Urinary bladder (tissue), 4 donors: ENCODE measurements around the gene FBXW5. TPM values are rescaled to one million over a fixed set of nuclear protein-coding genes. Genes with fewer than 3 reads are reported as not detected.

Experiments used
- DNase-seq: peaks from one replicate; pipeline ENCODE4 v3.0.0-alpha.2; 2015; ENCODE audit errors: extremely low spot score
- H3K27ac ChIP-seq: one replicate; pipeline ENCODE4 v1.5.1; 2013; ENCODE audit warnings: low read depth, mild to moderate bottlenecking, moderate library complexity
- H3K36me3 ChIP-seq: one replicate; pipeline ENCODE4 v1.6.1; 2013; ENCODE audit warnings: mild to moderate bottlenecking, moderate library complexity; ENCODE audit not compliant: insufficient read depth
- H3K4me1 ChIP-seq: one replicate; pipeline ENCODE4 v1.6.1; 2013; ENCODE audit warnings: mild to moderate bottlenecking, moderate library complexity; ENCODE audit not compliant: insufficient read depth
- H3K4me3 ChIP-seq: one replicate; pipeline ENCODE4 v1.5.1; 2013; ENCODE audit warnings: low read depth, low read length
- WGBS: extraction: QIAGEN DNeasy Blood & Tissue Kit; methylation state at CpG from one replicate; pipeline ENCODE4 v1.1.7; 2013; 5-methylcytosine and 5-hydroxymethylcytosine counted together
- polyA plus RNA-seq: library from polyadenylated mRNA; stranded (reverse); fragments of 200-250 nt; gene quantifications from one replicate; pipeline ENCODE4 v1.2.3, GENCODE V29; 2013
- total RNA-seq: library from RNA; depleted of rRNA; stranded (reverse); fragments of >200 nt; gene quantifications from one replicate; pipeline ENCODE4 v1.2.3, GENCODE V29; 2014
- donor health status: healthy with polysubstance abuse.
- donor health status: healthy.

Gene FBXW5
- total and polyA plus RNA-seq, 2 donors: 47.5 to 151 TPM

DNA sequence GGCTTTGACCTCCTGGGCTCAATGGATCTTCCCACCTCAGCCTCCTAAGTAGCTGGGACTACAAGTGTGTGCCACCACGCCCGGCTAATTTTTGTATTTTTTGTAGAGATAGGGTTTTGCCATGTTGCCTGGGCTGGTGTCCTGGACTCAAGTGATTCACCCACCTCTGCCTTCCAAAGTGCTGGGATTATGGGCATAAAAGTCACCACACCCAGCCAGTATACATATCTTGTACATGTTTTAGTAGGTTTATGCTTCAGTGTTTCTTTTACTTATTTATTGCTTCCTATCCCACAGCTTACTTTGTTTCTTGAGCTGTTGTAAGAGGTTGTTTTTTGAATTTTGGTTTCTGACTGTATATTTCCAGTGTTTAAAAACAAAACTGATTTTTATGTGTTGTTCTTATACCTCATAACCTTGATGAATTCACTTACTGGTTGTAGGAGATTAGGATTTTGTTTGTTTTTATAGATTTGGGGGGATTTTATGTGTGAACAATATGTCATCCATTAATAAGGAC lies 12.9 kb downstream of the FBXW5 start:
- Histone ChIP-seq H3K36me3 (no peaks in the 10 kb centered on the region), H3K4me1 (no peaks in the 10 kb centered on the region), H3K4me3 (no peak overlapping the region), H3K27ac (no peak overlapping the region)
- WGBS: 100% methylated on average over 2 of the region's 2 CpGs
- DNase-seq: no peak

DNA sequence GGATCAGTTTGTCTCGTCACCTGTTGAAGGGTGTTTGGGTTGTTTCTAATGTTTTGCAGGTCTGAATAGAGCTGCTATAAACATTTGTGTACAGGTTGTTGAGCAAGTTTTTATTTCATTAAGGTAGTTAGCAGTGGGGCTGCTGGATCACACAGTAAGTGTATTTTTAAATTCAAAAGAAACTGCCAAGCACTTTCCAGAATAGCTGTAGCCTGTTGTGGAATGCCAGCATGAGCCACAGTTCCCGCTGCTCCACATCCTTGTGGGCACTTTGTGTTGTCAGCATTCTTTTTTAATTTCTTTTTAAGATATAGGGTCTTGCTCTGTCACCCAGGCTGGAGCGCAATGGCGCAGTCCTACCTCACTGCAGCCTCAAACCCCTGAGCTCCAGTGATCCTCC lies 14.5 kb downstream of the FBXW5 start:
- 93% methylated on average over 4 of the region's 4 CpGs for WGBS
- DNase-seq: no peak

DNA sequence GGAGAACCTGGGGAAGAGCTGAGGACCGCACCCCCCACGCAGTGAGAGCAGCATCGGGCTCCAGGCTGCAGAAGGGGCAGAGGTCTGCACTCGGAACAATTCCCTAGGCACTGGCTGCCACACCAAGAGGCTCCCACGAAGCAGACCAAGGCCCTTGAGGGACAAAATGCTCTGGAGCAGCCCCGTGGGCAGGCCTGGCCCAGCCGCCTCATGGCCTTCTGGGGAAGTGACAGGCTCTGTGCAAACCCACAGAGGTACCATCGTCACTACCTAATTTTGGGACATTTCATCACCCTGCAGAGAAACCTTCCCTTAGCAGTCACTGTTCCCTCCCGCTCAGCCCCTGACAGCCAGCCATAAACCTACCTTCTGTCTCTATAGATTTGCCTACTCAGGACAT lies 15.9 kb downstream of the FBXW5 start:
- no peak for DNase-seq
- Histone ChIP-seq H3K4me3 (no peak overlapping the region), H3K4me1 (no peaks in the 10 kb centered on the region), H3K27ac (no peak overlapping the region), H3K36me3 (no peaks in the 10 kb centered on the region)
- WGBS: 77% methylated on average over 9 of the region's 9 CpGs

More for the DNA sequence above, 14.5 kb downstream of the FBXW5 start:
- H3K4me1 ChIP-seq: no peaks in the 10 kb centered on the region
- no peaks in the 10 kb centered on the region for H3K36me3 ChIP-seq
- H3K4me3 ChIP-seq: no peak overlapping the region
- no peak overlapping the region for H3K27ac ChIP-seq

DNA sequence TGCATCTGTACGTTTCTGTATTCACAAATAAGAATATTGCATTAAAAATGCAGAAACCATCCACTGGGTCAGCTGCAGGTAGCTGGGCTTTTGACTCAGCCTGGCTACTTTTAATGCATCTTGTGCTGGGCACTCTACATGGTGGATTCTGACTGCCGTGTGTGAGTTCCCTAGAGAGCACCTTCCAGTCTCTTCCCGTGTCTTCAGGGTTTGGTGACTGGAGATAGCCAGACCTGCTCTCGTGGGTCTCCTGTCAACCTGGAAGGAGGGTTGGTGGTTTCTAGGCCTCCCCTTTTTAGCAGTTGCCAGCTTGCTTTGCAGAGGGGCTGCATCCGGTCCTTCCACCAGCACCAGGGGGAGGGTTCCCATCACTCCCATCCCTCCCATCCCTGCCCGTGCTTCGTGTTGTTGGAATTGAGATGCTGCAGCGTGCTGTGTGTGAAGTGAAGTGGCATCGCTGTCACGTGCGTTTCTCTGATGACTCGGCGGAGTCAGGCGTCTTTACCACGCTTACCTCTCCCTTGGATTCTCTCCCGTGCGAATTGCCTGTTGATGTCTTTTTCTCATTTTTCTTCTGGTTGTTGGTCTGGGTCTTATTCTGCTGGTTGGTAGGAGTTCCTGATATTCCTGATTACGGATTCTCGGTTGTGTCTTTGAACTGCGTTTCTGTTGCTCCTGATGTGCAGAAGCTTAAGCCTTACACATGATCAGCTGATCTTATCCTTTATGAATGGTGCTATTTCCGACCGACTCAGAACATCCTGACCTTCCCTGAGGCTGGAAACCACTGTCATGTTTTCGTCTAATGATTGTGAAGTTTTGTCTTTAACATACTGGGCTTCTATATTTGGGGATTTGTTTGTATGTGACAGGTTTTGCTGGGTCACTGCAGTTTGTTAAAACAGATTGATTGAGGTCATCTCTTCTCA lies 16.9 kb downstream of the FBXW5 start:
- Histone ChIP-seq H3K36me3 (no peaks in the 10 kb centered on the region), H3K4me3 (no peak overlapping the region), H3K27ac (no peak overlapping the region), H3K4me1 (no peaks in the 10 kb centered on the region)
- no peak for DNase-seq
- WGBS: 76% methylated on average over 23 of the region's 23 CpGs

DNA sequence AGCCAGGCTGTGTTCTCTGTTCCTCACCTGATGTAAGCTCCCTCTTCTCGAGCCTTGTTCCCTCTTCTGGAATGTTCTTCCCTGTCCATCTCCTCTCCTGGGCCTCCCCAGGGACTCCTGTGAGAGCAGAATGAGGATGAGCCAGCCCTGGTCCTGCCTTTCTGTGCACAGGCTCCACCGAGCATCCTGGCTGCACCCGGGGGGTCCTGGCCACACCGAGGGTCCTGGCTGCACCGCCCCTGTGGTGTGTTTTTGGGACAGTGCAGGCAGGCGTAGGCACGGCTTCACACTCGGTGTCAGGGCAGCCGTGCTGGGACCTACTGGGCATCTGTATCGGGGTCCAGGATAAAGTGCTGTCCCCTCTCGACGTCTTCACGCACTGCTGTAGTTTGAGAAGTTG lies 17.8 kb downstream of the FBXW5 start:
- no peak for DNase-seq
- Histone ChIP-seq H3K4me1 (no peaks in the 10 kb centered on the region), H3K4me3 (no peak overlapping the region), H3K27ac (no peak overlapping the region), H3K36me3 (no peaks in the 10 kb centered on the region)
- 95% methylated on average over 13 of the region's 13 CpGs for WGBS

DNA sequence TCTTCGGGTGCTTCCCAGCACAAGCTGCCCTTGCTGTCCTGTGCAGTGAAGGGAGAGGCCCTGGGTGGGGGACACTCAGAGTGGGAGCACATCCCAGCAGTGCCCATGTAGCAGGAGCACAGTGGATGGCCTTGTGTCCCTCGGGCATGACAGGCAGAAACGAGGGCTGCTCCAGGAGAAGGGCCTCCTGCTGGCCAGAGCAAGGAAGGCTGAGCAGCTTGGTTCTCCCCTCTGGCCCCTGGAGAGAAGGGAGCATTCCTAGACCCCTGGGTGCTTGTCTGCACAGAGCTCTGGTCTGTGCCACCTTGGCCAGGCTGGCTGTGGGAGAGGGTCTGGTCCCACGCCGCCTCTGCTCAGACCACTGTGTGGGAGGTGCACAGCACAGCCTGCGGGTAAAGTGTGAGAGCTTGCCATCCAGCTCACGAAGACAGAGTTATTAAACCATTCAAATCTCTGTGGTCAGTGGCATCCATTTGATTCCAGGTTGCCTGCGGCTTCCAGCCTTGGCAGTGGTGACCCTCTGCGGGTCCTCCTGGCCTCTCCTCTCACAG lies 18.3 kb downstream of the FBXW5 start:
- DNase-seq: no peak
- Histone ChIP-seq H3K36me3 (no peaks in the 10 kb centered on the region), H3K4me3 (no peak overlapping the region), H3K27ac (no peak overlapping the region), H3K4me1 (no peaks in the 10 kb centered on the region)
- 85% methylated on average over 9 of the region's 9 CpGs for whole genome bisulfite sequencing

DNA sequence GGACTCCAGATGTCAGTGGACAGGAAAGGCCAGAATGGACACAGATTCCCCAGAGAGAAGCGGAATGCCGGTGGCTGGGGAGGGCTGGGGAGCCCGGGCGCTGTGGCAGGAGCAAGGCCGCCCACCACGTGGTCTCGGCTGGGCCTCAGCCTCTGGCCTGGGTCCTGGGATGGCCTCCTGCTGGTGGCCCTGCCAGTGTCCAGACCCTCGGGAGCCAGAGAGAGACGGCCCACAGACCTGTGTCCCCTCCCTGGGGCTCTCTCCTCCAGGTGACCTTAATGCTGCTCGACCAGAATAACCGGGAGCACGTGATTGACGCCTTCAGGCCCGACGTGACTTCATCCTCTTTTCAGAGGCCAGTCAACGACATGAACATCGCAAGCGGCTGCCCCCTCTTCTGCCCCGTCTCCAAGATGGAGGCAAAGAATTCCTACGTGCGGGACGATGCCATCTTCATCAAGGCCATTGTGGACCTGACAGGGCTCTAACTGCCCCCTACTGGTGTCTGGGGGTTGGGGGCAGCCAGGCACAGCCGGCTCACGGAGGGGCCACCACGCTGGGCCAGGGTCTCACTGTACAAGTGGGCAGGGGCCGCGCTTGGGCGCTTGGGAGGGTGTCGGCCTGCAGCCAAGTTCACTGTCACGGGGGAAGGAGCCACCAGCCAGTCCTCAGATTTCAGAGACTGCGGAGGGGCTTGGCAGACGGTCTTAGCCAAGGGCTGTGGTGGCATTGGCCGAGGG lies 19.0 kb downstream of the FBXW5 start:
- no peak for DNase-seq
- 80% methylated on average over 33 of the region's 33 CpGs for WGBS
- Histone ChIP-seq H3K27ac (no peak overlapping the region), H3K36me3 (no peaks in the 10 kb centered on the region), H3K4me3 (no peak overlapping the region), H3K4me1 (no peaks in the 10 kb centered on the region)

DNA sequence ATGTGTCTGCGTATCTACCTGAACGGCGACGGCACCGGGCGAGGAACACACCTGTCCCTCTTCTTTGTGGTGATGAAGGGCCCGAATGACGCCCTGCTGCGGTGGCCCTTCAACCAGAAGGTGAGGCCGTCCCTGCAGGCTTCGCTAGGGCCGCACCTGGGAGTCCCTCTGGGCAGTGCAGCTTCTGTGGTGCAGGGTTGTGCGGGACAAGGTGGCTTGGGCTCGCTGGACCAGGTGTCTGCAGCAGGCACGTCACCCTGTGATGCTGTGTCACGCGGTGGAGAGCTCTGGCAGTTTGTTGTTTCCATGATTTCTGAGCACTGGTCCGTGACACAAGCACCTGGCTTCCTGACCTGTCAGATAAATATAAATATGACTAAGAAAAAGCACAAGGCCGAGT lies 20.7 kb downstream of the FBXW5 start:
- Histone ChIP-seq H3K4me3 (no peak overlapping the region), H3K4me1 (no peaks in the 10 kb centered on the region), H3K27ac (no peak overlapping the region), H3K36me3 (no peaks in the 10 kb centered on the region)
- 96% methylated on average over 19 of the region's 19 CpGs for WGBS
- no peak for DNase-seq

DNA sequence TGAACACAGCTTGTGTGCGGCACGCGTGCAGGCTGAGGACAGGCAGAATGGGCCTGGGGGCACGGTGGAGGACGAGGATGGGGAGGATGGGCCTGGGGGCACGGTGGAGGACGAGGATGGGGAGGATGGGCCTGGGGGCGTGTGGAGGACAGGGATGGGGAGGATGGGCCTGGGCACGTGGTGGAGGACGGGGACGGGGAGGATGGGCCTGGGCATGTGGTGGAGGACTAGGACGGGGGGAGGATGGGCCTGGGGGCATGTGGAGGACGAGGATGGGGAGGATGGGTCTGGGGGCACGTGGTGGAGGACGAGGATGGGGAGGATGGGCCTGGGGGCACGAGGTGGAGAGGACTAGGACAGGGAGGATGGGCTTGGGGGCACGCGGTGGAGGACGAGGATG lies 22.0 kb downstream of the FBXW5 start:
- H3K4me1 ChIP-seq: no peaks in the 10 kb centered on the region
- H3K36me3 ChIP-seq: no peaks in the 10 kb centered on the region
- DNase-seq: no peak
- no peak overlapping the region for H3K27ac ChIP-seq
- no peak overlapping the region for H3K4me3 ChIP-seq
- 91% methylated on average over 19 of the region's 19 CpGs for WGBS

DNA sequence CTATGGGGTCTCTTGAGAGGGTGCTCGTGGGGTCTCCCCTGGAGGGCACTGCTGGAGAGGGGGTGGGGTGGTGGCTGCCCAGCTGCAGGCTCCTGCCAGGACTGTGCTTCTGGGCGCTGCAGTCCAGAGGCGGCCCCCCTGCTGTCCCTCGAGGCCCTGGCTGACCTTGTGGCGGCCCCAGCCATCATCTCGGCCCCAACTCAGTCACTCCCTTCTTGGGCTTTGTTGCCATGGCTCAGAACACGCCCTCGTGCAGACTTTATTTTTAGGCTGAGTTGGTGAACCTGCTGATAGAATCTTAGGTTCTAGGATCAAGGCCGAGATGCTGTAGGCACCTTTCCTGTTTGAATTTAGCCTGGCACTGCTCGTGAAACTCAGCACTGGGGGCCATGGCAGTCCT lies 22.8 kb downstream of the FBXW5 start:
- H3K4me1 ChIP-seq: no peaks in the 10 kb centered on the region
- no peak for DNase-seq
- no peaks in the 10 kb centered on the region for H3K36me3 ChIP-seq
- 77% methylated on average over 10 of the region's 10 CpGs for WGBS
- no peak overlapping the region for H3K27ac ChIP-seq
- H3K4me3 ChIP-seq: no peak overlapping the region

DNA sequence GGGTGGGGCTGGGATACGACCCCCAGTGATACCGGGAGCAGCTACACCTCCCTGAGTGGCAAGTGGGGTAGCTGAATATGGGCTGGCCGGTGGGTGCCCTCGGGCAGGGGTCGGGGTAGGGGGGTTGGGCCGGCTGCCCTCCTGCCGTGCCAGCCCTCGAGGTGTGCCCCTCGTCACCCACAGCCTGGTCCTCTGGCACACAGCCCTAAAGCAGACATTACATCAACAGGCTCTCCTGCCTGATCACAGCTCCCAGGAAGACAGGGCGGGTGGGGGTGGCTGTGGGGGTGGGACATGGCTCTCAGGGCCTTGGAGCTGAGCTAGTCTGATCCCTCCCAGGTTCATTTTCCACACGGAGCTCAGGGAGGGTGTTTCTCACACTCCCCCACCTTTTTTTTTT lies 23.2 kb downstream of the FBXW5 start:
- no peak overlapping the region for H3K4me3 ChIP-seq
- 86% methylated on average over 11 of the region's 11 CpGs for WGBS
- no peak overlapping the region for H3K27ac ChIP-seq

DNA sequence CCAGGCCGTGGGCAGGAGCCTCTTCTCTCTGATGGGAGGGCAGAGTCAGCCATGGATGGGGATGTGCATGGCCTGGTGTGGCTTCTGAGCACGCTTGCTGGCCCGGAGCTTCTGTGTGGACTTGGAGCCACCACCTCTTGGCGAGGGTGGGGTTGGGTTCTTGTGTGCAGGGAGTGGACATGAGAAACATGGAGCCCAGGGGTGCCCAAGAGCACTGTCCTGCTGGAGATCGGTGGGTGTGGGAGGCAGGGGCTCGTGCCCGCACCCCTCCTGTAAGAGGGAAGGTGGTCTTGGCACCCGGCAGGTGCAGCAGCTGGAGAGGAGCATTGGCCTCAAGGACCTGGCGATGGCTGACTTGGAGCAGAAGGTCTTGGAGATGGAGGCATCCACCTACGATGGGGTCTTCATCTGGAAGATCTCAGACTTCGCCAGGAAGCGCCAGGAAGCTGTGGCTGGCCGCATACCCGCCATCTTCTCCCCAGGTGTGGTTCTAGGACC lies 23.8 kb downstream of the FBXW5 start:
- Histone ChIP-seq H3K4me3 (no peak overlapping the region), H3K4me1 (no peaks in the 10 kb centered on the region), H3K36me3 (no peaks in the 10 kb centered on the region), H3K27ac (no peak overlapping the region)
- no peak for DNase-seq
- WGBS: 97% methylated on average over 14 of the region's 14 CpGs

More for the DNA sequence above, 23.2 kb downstream of the FBXW5 start:
- no peaks in the 10 kb centered on the region for H3K36me3 ChIP-seq
- H3K4me1 ChIP-seq: no peaks in the 10 kb centered on the region
- DNase-seq: no peak

DNA sequence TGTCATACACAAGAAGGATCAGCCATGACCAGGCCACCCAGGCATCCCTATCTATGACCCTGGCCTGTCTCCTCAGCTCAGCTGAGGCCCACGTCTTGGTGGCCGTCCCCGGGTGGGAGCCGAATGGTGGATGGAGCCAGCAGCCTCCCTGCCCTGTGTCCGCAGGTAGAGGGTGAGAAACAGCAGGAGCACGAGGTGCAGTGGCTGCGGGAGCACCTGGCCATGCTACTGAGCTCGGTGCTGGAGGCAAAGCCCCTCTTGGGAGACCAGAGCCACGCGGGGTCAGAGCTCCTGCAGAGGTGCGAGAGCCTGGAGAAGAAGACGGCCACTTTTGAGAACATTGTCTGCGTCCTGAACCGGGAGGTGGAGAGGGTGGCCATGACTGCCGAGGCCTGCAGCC lies 24.5 kb downstream of the FBXW5 start:
- WGBS: 98% methylated on average over 15 of the region's 15 CpGs

More for the DNA sequence above, 24.5 kb downstream of the FBXW5 start:
- no peak for DNase-seq
- H3K27ac ChIP-seq: no peak overlapping the region
- H3K36me3 ChIP-seq: no peaks in the 10 kb centered on the region
- no peaks in the 10 kb centered on the region for H3K4me1 ChIP-seq
- no peak overlapping the region for H3K4me3 ChIP-seq
